ENCODE measurements around the gene TMPRSS13. TPM values are rescaled to one million over a fixed set of nuclear protein-coding genes. Genes with fewer than 3 reads are reported as not detected.

TMPRSS13 gene
- total RNA-seq, 3 donors from 2014 or later (not counting 1 experiment from before 2014, with no cell fraction given), result 1.6 to 1.8 (median 1.8) TPM

DNA sequence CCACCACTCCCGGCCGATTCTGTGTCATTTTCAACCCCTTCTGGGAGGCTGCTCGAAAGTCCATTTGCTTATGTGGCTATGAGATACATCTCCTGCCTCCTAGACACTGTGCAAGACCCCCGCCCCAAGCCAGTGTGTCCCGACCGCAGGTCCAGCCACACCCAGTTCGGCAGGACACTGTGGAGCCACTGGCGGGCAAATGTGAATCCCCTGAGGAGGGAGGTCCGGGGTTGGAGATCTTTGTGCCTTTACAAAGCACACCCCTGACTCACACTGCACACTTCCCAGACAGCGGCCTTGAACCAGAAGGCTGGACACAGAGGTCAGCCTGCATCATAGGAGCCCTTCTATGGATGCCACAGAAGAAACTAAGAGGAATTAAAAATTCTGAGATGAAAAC lies 70.1 kb downstream of the TMPRSS13 start:
- no peak overlapping the region for H3K4me3 ChIP-seq (ENCODE audit: low read length)
- H3K4me3 Mint-ChIP-seq, result no peak overlapping the region
- no peak overlapping the region for H3K27ac ChIP-seq (ENCODE audit: low read length)
- peaks cover 5% of the 10 kb centered on the region in 2 donors for H3K4me1 Mint-ChIP-seq
- DNase-seq (no peak), ATAC-seq (no peak)
- intact Hi-C loops (cut with micrococcal nuclease), result no loop called here
- no peak overlapping the region for H3K27ac Mint-ChIP-seq
- no peak for TF ChIP-seq CTCF (IDR thresholded peaks at IDR 0.05)
- H3K4me1 ChIP-seq (ENCODE audit: control insufficient read depth, insufficient read depth, low read length), result peaks cover 6% of the 10 kb centered on the region
- H3K27me3 ChIP-seq (ENCODE audit: control insufficient read depth, insufficient read depth, low read length), result no peaks in the 10 kb centered on the region
- H3K9me3 ChIP-seq (ENCODE audit: control insufficient read depth, insufficient read depth, low read length), result no peaks in the 10 kb centered on the region
- peaks cover 0 to 19% of the 10 kb centered on the region in 2 donors for H3K27me3 Mint-ChIP-seq (ENCODE audit: low read depth in 2 of 2)
- no peaks in the 10 kb centered on the region for H3K36me3 ChIP-seq (ENCODE audit: control insufficient read depth, insufficient read depth, low read length)
- 83% methylated on average over 10 of the region's 10 CpGs for WGBS (ENCODE audit: insufficient coverage)
- no peaks in the 10 kb centered on the region for H3K36me3 Mint-ChIP-seq
- H3K9me3 Mint-ChIP-seq, result no peaks in the 10 kb centered on the region

GRCh38 chr11:117857734-117858414 lies 71.3 kb downstream of the TMPRSS13 start:
- Mint-ChIP-seq H3K36me3 (peaks cover 2% of the 10 kb centered on the region), H3K4me1 (peaks cover 5% of the 10 kb centered on the region in 2 donors), H3K27me3 (ENCODE audit: low read depth in 2 of 2) (peaks cover 8 to 24% of the 10 kb centered on the region in 2 donors), H3K4me3 (no peak overlapping the region), H3K9me3 (no peaks in the 10 kb centered on the region), H3K27ac (no peak overlapping the region)
- 89% methylated on average over 11 of the region's 11 CpGs for WGBS (ENCODE audit: insufficient coverage)
- no peak for TF ChIP-seq CTCF (IDR thresholded peaks at IDR 0.05)
- no peak overlapping the region for H3K27ac ChIP-seq (ENCODE audit: low read length)
- peaks cover 6% of the 10 kb centered on the region for H3K4me1 ChIP-seq (ENCODE audit: control insufficient read depth, insufficient read depth, low read length)
- DNase-seq, result no peak
- no peaks in the 10 kb centered on the region for H3K36me3 ChIP-seq (ENCODE audit: control insufficient read depth, insufficient read depth, low read length)
- intact Hi-C loops (cut with micrococcal nuclease), result no loop called here
- no peak for ATAC-seq
- H3K4me3 ChIP-seq (ENCODE audit: low read length), result no peak overlapping the region
- no peaks in the 10 kb centered on the region for H3K27me3 ChIP-seq (ENCODE audit: control insufficient read depth, insufficient read depth, low read length)
- H3K9me3 ChIP-seq (ENCODE audit: control insufficient read depth, insufficient read depth, low read length), result no peaks in the 10 kb centered on the region

DNA sequence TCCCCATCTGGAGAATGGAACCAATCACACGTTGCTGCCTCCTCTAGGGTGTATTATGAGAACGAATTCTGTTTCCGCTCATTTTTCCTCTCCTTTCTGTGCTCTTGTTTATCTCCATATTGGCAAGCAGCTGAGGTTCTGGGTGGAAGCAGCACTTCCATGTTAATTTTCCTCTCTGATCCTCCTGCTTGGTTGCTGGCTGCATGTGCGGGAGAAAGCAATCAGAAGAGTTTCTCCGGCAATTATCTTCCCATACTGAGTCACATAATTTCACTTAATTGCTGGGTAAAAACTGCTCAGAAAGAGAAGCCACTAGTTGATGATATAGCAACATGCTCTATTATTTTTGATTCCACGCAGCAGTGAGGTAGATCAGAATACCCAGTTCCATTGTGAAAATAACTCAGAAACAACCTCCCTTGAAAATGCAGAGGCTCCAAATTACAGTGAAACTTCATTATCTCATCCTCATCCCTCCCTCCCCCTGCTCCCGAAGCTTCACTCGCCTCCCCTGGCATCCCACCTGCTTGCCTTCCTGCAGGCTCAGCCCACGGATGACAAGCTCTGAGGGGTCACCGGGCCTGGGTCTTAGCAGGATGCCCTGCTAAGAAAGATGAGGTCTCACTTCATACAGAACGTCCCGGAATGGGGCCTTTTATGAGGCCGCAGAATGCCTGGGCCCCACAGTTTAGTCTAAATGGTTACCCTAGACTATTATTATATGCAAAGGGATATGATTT lies 73.1 kb downstream of the TMPRSS13 start:
- DNase-seq (no peak), ATAC-seq (no peak)
- Histone ChIP-seq H3K36me3 (ENCODE audit: control insufficient read depth, insufficient read depth, low read length) (no peaks in the 10 kb centered on the region), H3K4me3 (ENCODE audit: low read length) (no peak overlapping the region), H3K27me3 (ENCODE audit: control insufficient read depth, insufficient read depth, low read length) (peaks cover 11% of the 10 kb centered on the region), H3K27ac (ENCODE audit: low read length) (no peak overlapping the region), H3K4me1 (ENCODE audit: control insufficient read depth, insufficient read depth, low read length) (no peaks in the 10 kb centered on the region), H3K9me3 (ENCODE audit: control insufficient read depth, insufficient read depth, low read length) (no peaks in the 10 kb centered on the region)
- no peaks in the 10 kb centered on the region for H3K9me3 Mint-ChIP-seq
- peaks cover 7% of the 10 kb centered on the region for H3K36me3 Mint-ChIP-seq
- H3K4me1 Mint-ChIP-seq, result no peaks in the 10 kb centered on the region
- H3K27me3 Mint-ChIP-seq (ENCODE audit: low read depth in 2 of 2), result peaks cover 26 to 35% of the 10 kb centered on the region in 2 donors
- TF ChIP-seq CTCF (IDR thresholded peaks at IDR 0.05), result no peak
- 94% methylated on average over 13 of the region's 13 CpGs for WGBS (ENCODE audit: insufficient coverage)
- no peak overlapping the region for H3K27ac Mint-ChIP-seq
- no peak overlapping the region for H3K4me3 Mint-ChIP-seq
- intact Hi-C loops (cut with micrococcal nuclease), result no loop called here

Data from natural killer cell (primary cell).